Panc1 (cell line): ENCODE measurements around the gene PKM.

Experiments used
- CTCF ChIP-seq: fragments of 450-650 bp; IDR thresholded peaks from 2 replicates; pipeline ENCODE4 v1.5.1; 2017; ENCODE audit warnings: mild to moderate bottlenecking
- POLR2AphosphoS5 ChIP-seq: IDR thresholded peaks from 2 replicates; pipeline ENCODE4 v1.6.1; 2012; ENCODE audit warnings: mild to moderate bottlenecking, low read depth, low read length, moderate library complexity
- SIN3A ChIP-seq: IDR thresholded peaks from 2 replicates; pipeline ENCODE4 v1.6.1; 2012; ENCODE audit warnings: low read depth, mild to moderate bottlenecking, low read length, moderate library complexity, borderline replicate concordance; ENCODE audit not compliant: insufficient read depth
- TCF7L2 ChIP-seq: IDR thresholded peaks from 2 replicates; pipeline ENCODE4 v1.6.1; 2011; ENCODE audit warnings: mild to moderate bottlenecking, low read depth, low read length, inconsistent platforms

- TF ChIP-seq CTCF (no peak), SIN3A (no peak), TCF7L2 (no peak), POLR2AphosphoS5 (no peak)
Measured at GRCh38 chr15:72236381-72237003, 5.5 kb upstream of the PKM start.
